ENCODE measurements around the gene PNLDC1. TPM values are rescaled to one million over a fixed set of nuclear protein-coding genes. Genes with fewer than 3 reads are reported as not detected.

The PNLDC1 gene
- polyA plus RNA-seq, 1 donor from 2014 or later = not detected

GRCh38 chr6:159832946-159833345 is 32.9 kb downstream of the PNLDC1 start:
- Histone ChIP-seq H3K4me2 (ENCODE audit: low read length) (no peak overlapping the region), H3K27me3 (ENCODE audit: insufficient read depth, low read depth, low read length) (no peaks in the 10 kb centered on the region), H3K4me3 (ENCODE audit: low read length) (no peak overlapping the region), H4K20me1 (ENCODE audit: insufficient read depth) (no peaks in the 10 kb centered on the region), H3K36me3 (ENCODE audit: insufficient read depth, low read length) (no peaks in the 10 kb centered on the region), H3K79me2 (replicated peaks; ENCODE audit: insufficient read depth, low read length) (no peaks in the 10 kb centered on the region), H2AFZ (ENCODE audit: low read depth, low read length) (no peak overlapping the region), H3F3A (ENCODE audit: insufficient read depth, low read length, poor library complexity, severe bottlenecking) (no peaks in the 10 kb centered on the region), H3K27ac (ENCODE audit: low read length) (no peak overlapping the region), H3K9me3 (ENCODE audit: low read length) (no peaks in the 10 kb centered on the region), H3K9ac (ENCODE audit: low read length) (no peak overlapping the region), H3K9me2 (ENCODE audit: insufficient read depth, low read length) (no peaks in the 10 kb centered on the region)
- no peak for TF ChIP-seq REST (IDR thresholded peaks at IDR 0.05; ENCODE audit: borderline replicate concordance)
- TF ChIP-seq EP300 (conservative IDR thresholded peaks at IDR 0.05; ENCODE audit: poor library complexity, severe bottlenecking) = no peak
- no peak for TF ChIP-seq EZH2 (IDR thresholded peaks at IDR 0.05; ENCODE audit: borderline replicate concordance, insufficient read depth, low read length, poor library complexity, severe bottlenecking)
- no peak for TF ChIP-seq TAF1 (IDR thresholded peaks at IDR 0.05; ENCODE audit: low read depth)
- no peak for TF ChIP-seq RAD21 (conservative IDR thresholded peaks at IDR 0.05)
- no peak for TF ChIP-seq CTCF (IDR thresholded peaks at IDR 0.05; ENCODE audit: poor library complexity, severe bottlenecking)
- no peak for TF ChIP-seq SMC3 (conservative IDR thresholded peaks at IDR 0.05; ENCODE audit: poor library complexity)

- no peak overlapping the region for H2AFZ ChIP-seq (ENCODE audit: low read depth, low read length)
- no peak overlapping the region for H3K4me3 ChIP-seq (ENCODE audit: low read length)
- no peaks in the 10 kb centered on the region for H3K27me3 ChIP-seq (ENCODE audit: insufficient read depth, low read depth, low read length)
- TF ChIP-seq EZH2 (IDR thresholded peaks at IDR 0.05; ENCODE audit: borderline replicate concordance, insufficient read depth, low read length, poor library complexity, severe bottlenecking) (no peak), RAD21 (conservative IDR thresholded peaks at IDR 0.05) (no peak), CTCF (IDR thresholded peaks at IDR 0.05; ENCODE audit: poor library complexity, severe bottlenecking) (no peak), REST (IDR thresholded peaks at IDR 0.05; ENCODE audit: borderline replicate concordance) (no peak), TAF1 (IDR thresholded peaks at IDR 0.05; ENCODE audit: low read depth) (no peak), POLR2AphosphoS5 (IDR thresholded peaks at IDR 0.05) (no peak), EP300 (conservative IDR thresholded peaks at IDR 0.05; ENCODE audit: poor library complexity, severe bottlenecking) (no peak), MXI1 (conservative IDR thresholded peaks at IDR 0.05; ENCODE audit: poor library complexity, severe bottlenecking) (no peak), SMC3 (conservative IDR thresholded peaks at IDR 0.05; ENCODE audit: poor library complexity) (no peak)
- H4K20me1 ChIP-seq (ENCODE audit: insufficient read depth) = no peaks in the 10 kb centered on the region
- H3K9me2 ChIP-seq (ENCODE audit: insufficient read depth, low read length) = no peaks in the 10 kb centered on the region
- no peaks in the 10 kb centered on the region for H3K79me2 ChIP-seq (replicated peaks; ENCODE audit: insufficient read depth, low read length)
- no peak overlapping the region for H3K9ac ChIP-seq (ENCODE audit: low read length)
- H3F3A ChIP-seq (ENCODE audit: insufficient read depth, low read length, poor library complexity, severe bottlenecking) = no peaks in the 10 kb centered on the region
- H3K27ac ChIP-seq (ENCODE audit: low read length) = no peak overlapping the region
- H3K4me2 ChIP-seq (ENCODE audit: low read length) = no peak overlapping the region
- H3K36me3 ChIP-seq (ENCODE audit: insufficient read depth, low read length) = no peaks in the 10 kb centered on the region
- H3K9me3 ChIP-seq (ENCODE audit: low read length) = no peaks in the 10 kb centered on the region
Observed at GRCh38 chr6:159833556-159833955, 33.5 kb downstream of the PNLDC1 start.

All from neural cell (in vitro differentiated cells).